NCI-H146 (cell line): ENCODE data around the gene IFFO2.
"Not testable (repeated sequence)": the region's sequence is repeated elsewhere in the genome, so short reads cannot be mapped to it uniquely, and the experiment has no call there.

ENCODE experiments used
- DNase-seq: peaks from one replicate; lab custom pipeline; 2025; lab: John Stamatoyannopoulos, UW

Gene IFFO2

DNA sequence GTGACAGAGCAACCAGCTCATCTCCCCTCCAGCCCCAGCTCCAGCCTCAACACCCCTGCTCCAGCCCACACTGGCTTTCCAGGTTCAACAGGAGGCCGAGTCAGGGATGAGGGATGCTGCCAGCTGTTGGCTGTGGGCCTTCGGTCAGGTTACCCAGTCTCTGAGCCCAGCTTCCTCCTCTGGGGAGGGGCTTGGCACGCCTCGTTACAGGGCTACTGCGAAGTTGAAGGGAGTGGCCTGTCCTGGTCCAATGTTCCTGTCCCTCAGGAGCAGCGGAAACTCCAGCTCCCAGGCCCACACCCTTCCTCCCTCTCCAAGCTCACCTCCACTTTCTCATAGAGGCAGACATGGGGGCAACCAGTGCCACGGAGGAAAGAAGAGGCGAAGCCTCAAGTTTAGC lies 81.9 kb downstream of the IFFO2 start:
- DNase-seq = no peak

DNA sequence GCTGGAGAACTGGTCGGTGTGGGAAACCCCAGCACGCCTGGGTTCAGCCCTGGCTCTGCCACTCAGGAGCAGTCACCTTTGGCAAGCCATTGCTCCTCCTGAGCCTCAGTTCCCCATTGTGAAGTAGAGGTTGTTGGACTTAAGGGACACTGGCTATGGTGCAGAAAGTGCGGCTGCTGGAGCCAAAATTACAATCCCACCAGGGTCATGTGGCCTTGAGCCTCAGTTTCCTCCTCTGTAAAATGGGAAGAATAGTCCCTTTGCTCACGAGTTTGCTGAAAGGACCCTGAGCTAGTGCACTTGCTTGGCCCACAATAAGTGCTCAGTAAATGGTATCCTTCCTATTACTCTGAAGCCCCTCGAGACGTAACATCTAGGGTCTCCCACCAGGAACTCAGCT lies 82.4 kb downstream of the IFFO2 start:
- DNase-seq = no peak

DNA sequence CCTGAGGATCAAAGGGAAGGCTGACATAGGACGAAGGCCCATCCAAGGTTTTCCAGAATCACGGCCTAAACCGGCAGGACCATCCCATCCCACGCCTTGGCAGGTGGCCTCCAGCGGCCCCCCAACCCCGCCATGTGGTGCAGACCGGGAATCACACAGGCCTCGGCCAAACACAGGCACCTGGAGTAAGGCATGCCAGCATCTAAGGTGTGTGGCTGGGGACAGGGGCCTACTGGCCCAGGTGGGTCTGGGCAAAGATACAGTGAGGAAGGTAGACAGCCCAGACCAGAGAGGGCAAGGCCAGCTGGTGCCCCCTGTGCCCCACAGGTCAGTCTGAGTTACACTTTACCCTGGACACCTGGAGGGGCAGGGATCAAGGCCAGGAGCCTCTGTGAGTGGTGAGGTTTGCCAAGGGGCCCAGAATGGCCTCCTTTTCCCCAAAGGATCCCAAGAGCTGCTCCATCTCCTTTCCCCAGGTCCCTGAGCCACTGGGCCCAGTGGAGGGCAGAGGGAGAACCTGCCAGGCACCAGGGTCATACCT lies 84.3 kb downstream of the IFFO2 start:
- DNase-seq = no peak

- no peak for DNase-seq
These were observed 84.9 kb downstream of the IFFO2 start for GRCh38 chr1:18871401-18872070.

DNA sequence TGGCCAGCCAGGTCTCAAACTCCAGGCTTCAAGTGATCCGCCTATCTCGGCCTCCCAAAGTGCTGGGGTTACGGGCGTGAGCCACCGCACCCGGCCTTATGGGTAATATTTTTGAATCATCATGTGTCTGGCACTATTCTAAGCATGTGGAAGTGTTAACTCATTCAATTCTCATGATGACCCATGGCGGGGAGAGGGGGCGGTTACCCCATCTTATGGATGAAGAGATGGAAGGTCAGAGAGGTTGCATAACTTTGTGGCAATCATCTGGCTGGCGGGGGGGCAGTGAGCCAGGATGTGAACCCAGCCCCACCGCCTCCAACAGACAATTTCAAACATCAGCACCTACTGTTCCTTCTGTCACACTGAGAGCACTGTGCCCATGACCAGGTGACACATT lies 85.5 kb downstream of the IFFO2 start:
- DNase-seq = no peak

DNA sequence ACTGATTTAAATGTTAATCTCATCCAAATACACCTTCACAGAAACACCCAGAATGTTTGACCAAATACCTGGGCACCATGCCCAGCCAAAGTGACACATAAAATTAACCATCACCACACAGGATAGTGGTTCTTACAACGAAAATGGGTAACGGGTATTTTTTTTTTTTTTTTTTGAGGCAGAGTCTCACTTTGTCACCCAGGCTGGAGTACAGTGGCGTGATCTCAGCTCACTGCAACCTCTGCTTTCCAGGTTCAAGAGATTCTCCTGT lies 85.9 kb downstream of the IFFO2 start:
- DNase-seq = not testable (repeated sequence)

DNA sequence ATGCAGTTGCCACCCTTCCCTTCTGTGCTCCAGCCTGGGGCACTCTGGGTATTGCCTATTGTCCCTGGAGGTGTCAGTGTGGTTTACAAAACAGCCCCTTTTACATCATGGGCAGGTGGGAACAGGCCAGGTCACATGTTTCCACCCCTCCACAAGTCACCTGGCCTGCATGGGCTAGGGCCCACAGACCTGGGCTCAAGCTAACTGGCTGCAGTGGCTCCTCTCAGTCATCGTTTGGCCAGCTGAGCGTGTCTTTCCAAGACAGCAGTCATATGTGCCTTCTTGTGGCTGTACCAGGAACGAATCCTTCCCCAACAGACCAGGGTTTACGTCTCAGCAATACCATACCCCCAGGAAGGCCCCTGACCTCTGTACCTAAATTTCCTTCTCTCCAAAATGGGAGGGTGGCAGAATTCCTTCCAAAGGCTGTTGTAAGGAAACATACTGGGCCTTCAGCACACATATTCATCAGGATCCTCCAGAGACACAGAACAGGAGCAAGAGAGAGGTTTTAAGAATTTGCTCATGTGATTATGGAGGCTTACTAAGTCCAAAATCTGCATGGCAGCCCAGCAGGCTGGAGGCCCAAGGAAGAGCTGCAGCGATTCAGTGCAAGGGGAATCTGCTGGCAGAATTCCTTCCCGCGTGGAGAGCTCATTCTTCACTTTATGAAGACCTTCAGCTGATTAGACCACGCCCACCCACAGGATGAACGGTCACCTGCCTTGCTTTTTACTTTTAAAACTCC lies 86.5 kb downstream of the IFFO2 start:
- DNase-seq = no peak

DNA sequence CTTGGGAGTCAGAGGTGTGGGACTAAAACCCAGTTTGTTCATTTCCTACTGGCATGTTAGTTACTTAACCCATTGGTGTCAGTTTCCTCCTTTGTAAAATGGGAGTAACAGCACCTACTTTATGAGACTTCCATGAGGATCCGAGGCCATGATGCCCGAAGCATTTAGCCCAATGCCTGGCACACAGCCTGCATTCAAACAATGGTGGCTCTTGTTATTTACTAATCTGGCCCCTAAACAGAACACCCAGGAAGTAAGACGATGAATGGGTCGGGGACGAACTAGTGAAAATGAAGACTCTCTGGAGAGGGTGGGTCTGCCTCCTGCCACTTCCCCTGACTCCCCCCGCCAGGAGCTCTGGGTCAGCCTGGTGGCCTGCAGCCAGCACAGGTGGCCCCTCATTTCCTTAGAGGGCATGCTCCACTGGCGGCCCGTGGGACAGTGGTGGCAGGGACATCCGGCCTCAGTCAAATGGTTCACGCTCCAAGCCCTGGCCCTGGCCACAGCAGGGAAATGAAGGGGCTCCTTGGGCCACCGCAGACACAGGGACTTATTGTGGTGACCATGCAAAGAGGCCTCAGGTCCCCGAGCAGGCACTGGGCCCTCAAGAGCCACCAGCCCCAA lies 87.6 kb downstream of the IFFO2 start:
- no peak for DNase-seq

DNA sequence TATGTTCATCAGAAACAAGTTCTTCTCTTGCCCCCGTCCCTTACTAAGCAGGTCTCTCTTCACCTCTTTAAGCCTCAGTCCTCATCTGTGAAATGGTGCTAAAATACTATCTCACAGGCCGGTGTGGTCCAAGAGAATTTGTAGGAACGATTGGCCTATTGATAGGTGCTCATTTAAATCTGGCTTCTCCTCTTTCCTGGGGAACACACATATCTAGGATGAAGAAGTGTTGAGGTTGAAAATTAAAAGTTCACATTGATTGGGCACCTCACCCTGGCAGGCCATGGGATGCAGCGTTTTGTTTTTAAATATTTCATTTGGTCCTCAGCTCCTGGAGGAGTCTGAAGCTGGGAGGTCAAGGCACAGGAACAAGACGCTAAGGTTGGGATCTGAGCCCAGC lies 88.1 kb downstream of the IFFO2 start:
- no peak for DNase-seq

- no peak for DNase-seq
These were observed 89.6 kb downstream of the IFFO2 start for GRCh38 chr1:18866846-18867245.

DNA sequence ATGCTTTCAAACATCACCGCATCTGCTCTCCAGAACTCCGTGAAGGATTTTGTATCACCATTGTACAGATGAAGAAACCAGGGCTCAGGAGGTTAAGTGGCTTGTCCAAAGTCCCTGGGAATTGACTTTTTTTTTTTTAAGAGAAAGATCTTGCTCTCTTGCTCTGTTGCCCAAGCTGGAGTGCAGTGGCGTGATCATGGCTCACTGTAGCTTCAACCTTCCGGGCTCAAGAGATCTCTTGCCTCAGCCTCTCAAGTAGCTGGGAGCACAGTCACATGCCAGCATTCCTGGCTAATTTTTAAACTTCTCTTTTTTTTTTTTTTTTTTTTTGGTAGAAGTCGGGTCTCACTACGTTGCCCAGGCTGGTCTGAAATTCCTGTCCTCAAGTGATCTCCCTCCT lies 90.2 kb downstream of the IFFO2 start:
- no peak for DNase-seq

DNA sequence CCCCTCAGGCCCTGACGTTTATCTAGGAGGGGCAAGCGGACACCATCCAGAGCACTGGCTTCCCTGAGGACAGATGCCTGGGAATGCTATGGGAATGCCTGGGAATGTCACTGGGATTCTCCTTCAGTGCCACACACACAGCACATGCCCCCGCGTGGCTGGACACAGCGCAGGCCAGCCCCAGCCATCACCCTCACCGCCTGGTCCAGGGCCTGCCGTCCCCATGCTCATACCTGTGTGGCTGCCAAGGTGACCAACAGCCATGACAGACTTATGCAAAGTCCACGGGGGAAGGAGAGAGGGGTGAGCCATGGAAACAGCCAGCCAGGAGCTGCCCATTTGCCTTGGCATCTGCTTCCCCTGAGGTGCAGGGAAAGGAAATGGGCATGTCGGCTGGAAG lies 91.3 kb downstream of the IFFO2 start:
- no peak for DNase-seq

- no peak for DNase-seq
These were observed 94.9 kb downstream of the IFFO2 start for GRCh38 chr1:18861590-18861989.

GRCh38 chr1:18861082-18861481 lies 95.4 kb downstream of the IFFO2 start:
- DNase-seq = no peak

DNA sequence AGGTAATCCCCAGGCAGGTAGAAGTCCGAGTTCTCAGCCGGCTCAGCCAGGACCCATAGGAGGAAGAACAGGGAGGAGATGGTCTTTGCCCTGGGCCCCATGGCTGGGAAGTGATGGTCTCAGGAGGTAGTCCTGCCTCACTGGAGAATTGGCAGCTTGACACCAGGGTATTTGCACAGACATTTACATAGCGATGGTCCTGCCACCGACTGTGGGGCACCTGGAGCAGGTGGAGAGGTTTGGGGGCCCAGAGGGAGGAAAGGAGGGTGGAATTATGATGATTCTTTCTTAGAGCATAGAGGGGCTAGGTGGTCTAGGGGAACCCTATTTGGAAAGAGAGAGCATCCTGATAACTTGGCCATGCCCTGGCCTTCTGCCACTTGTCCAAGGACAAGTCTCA lies 96.9 kb downstream of the IFFO2 start, which contains the start of gene TAS1R2:
TSS of gene TAS1R2 (minus strand) at position 101 of the 400 bp plus-strand sequence. CDS start at position 101, 0 bp downstream.
- DNase-seq = no peak

DNA sequence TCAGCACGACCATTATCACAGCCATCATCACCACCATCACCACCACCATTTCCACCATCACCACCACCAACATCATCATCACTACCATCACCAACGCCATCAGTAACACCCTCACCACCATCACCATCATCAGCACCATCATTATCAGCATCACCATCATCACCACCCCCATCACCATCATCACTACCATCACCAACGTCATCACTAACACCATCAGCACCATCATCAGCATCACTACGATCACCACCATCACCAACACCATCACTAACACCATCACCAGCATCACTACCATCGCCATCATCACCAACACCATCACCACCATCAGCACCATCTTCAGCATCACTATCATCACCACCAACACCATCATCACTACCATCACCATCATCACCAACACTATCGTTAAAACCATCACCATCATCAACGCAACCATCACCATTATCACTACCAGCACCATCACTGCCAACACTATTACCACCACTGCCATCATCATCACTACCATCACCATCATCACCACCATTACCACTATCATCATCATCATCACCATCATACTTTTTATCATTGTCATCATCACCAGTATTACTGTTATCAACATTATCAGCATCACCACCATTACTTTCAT lies 98.3 kb downstream of the IFFO2 start:
- DNase-seq = no peak

- DNase-seq = no peak
These were observed 100.0 kb downstream of the IFFO2 start for GRCh38 chr1:18856435-18856834.

- DNase-seq = no peak
These were observed 100.9 kb downstream of the IFFO2 start for GRCh38 chr1:18855573-18855972.

- DNase-seq = no peak
These were observed 102.0 kb downstream of the IFFO2 start for GRCh38 chr1:18854331-18855025.
